Astrocyte (in vitro differentiated cells and primary cell): Measurements from ENCODE around the gene SNX24. TPM values are rescaled to one million over a fixed set of nuclear protein-coding genes. Genes with fewer than 3 reads are reported as not detected.

Source experiments
- DNase-seq: peaks from one replicate; pipeline ENCODE4 v3.0.0-alpha.2; 2010; ENCODE audit warnings: low read depth
- FAIRE-seq: peaks from 2 replicates; lab custom pipeline; 2011; peaks lifted over from hg19 to GRCh38; lab: Jason Lieb, UNC
- H2AFZ ChIP-seq: 2 replicates; pipeline ENCODE4 v1.6.0; 2012; ENCODE audit warnings: low read depth, low read length, inconsistent platforms
- H3K27ac ChIP-seq: 2 replicates; pipeline ENCODE4 v1.5.1; 2011; ENCODE audit warnings: low read depth, low read length, inconsistent platforms
- H3K27me3 ChIP-seq: 2 replicates; pipeline ENCODE4 v1.6.0; 2011; ENCODE audit warnings: low read length, inconsistent platforms; ENCODE audit not compliant: insufficient read depth
- H3K36me3 ChIP-seq: 2 replicates; pipeline ENCODE4 v1.5.1; 2011; ENCODE audit warnings: low read length, inconsistent platforms; ENCODE audit not compliant: insufficient read depth
- H3K4me1 ChIP-seq: 2 replicates; pipeline ENCODE4 v1.5.1; 2011; ENCODE audit warnings: low read length, inconsistent platforms; ENCODE audit not compliant: insufficient read depth
- H3K4me2 ChIP-seq: 2 replicates; pipeline ENCODE4 v1.6.0; 2012; ENCODE audit warnings: low read length, inconsistent platforms
- H3K4me3 ChIP-seq: 2 replicates; pipeline ENCODE4 v1.5.1; 2011; ENCODE audit warnings: low read depth, mild to moderate bottlenecking, low read length, inconsistent platforms; ENCODE audit not compliant: insufficient read depth
- H3K79me2 ChIP-seq: 2 replicates; pipeline ENCODE4 v1.6.0; 2012; ENCODE audit warnings: mild to moderate bottlenecking, low read length, inconsistent platforms; ENCODE audit not compliant: insufficient read depth
- H3K9ac ChIP-seq: 2 replicates; pipeline ENCODE4 v1.6.0; 2012; ENCODE audit warnings: mild to moderate bottlenecking, low read length, inconsistent platforms
- H3K9me3 ChIP-seq: 2 replicates; pipeline ENCODE4 v1.5.1; 2012; ENCODE audit warnings: low read depth, mild to moderate bottlenecking, low read length, inconsistent platforms; ENCODE audit not compliant: insufficient read depth
- H4K20me1 ChIP-seq: 2 replicates; pipeline ENCODE4 v1.6.0; 2012; ENCODE audit warnings: low read length, inconsistent platforms; ENCODE audit not compliant: insufficient read depth
- H3K27ac Mint-ChIP-seq: one replicate; pipeline ENCODE4 v1.8.0; 2021; ENCODE audit warnings: mild to moderate bottlenecking, mixed read lengths; ENCODE audit not compliant: unreplicated experiment
- H3K27me3 Mint-ChIP-seq: one replicate; pipeline ENCODE4 v1.8.0; 2021; ENCODE audit warnings: low read depth, mixed read lengths; ENCODE audit not compliant: unreplicated experiment
- H3K36me3 Mint-ChIP-seq: one replicate; pipeline ENCODE4 v1.8.0; 2021; ENCODE audit warnings: low read depth, mixed read lengths; ENCODE audit not compliant: unreplicated experiment
- H3K4me1 Mint-ChIP-seq: one replicate; pipeline ENCODE4 v1.8.0; 2021; ENCODE audit warnings: low read depth, mixed read lengths; ENCODE audit not compliant: unreplicated experiment
- H3K4me3 Mint-ChIP-seq: one replicate; pipeline ENCODE4 v1.8.0; 2021; ENCODE audit warnings: mild to moderate bottlenecking, moderate library complexity, mixed read lengths; ENCODE audit not compliant: unreplicated experiment
- H3K9me3 Mint-ChIP-seq: one replicate; pipeline ENCODE4 v1.8.0; 2021; ENCODE audit warnings: mild to moderate bottlenecking, mixed read lengths; ENCODE audit not compliant: unreplicated experiment
- EZH2 ChIP-seq: IDR thresholded peaks from 2 replicates; pipeline ENCODE4 v1.6.1; 2012; ENCODE audit warnings: mild to moderate bottlenecking, low read length, inconsistent platforms; ENCODE audit not compliant: insufficient read depth
- total RNA-seq: library from RNA; stranded (reverse); gene quantifications from 2 replicates; pipeline ENCODE4 v1.2.1, GENCODE V29; 2021
- TF ChIP-seq, protein P1 (sequence below): IDR thresholded peaks from 2 replicates; pipeline ENCODE4 v1.5.1; 2011; ENCODE audit warnings: low read depth, mild to moderate bottlenecking, inconsistent platforms, low read length, moderate library complexity; ENCODE audit not compliant: insufficient read depth

SNX24 gene
- total RNA-seq, 1 donor from 2014 or later: 44.6 TPM

DNA sequence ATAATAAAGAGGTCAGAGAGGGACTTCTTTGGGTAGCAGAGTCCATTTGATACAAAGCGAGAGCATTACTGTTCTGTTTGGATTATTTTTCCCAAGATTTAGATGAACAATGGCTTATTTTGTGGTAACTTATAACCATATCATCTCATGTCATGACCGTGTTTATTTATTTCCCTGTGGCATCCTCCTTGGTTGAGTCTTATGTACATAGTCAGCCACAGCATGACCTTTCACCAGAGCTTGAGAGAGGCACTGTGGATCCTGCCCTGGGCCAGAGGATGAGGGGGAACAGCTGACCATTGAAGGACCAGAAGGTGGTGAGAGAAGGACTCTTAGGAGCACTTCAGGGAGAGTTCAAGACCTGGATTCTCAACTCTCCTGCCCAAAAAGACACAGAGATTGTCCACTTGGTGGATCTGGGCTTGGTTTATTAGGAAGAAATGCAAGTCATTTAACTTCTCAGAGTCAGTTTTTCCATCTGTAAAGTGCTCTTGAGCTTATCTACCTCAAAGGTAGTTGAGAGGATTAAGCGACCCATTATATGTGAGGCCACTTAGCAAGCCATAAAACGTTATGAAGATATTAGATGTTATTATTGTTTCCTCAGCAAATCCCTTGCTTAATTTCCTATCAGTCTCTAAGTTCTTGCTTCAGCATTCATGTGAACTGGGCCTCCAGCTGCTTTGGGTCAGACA lies 139.7 kb downstream of the SNX24 start:
- H3K9me3 Mint-ChIP-seq: no peaks in the 10 kb centered on the region
- Histone ChIP-seq H3K27ac (no peak overlapping the region), H3K27me3 (no peaks in the 10 kb centered on the region), H2AFZ (no peak overlapping the region), H4K20me1 (peaks cover 6% of the 10 kb centered on the region), H3K79me2 (no peaks in the 10 kb centered on the region), H3K4me2 (no peak overlapping the region), H3K4me3 (no peak overlapping the region), H3K9me3 (no peaks in the 10 kb centered on the region), H3K9ac (no peak overlapping the region), H3K4me1 (no peaks in the 10 kb centered on the region), H3K36me3 (no peaks in the 10 kb centered on the region)
- TF ChIP-seq, protein P1, sequence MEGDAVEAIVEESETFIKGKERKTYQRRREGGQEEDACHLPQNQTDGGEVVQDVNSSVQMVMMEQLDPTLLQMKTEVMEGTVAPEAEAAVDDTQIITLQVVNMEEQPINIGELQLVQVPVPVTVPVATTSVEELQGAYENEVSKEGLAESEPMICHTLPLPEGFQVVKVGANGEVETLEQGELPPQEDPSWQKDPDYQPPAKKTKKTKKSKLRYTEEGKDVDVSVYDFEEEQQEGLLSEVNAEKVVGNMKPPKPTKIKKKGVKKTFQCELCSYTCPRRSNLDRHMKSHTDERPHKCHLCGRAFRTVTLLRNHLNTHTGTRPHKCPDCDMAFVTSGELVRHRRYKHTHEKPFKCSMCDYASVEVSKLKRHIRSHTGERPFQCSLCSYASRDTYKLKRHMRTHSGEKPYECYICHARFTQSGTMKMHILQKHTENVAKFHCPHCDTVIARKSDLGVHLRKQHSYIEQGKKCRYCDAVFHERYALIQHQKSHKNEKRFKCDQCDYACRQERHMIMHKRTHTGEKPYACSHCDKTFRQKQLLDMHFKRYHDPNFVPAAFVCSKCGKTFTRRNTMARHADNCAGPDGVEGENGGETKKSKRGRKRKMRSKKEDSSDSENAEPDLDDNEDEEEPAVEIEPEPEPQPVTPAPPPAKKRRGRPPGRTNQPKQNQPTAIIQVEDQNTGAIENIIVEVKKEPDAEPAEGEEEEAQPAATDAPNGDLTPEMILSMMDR: no peak
- no peak for FAIRE-seq
- no peak for DNase-seq
- no peaks in the 10 kb centered on the region for H3K27me3 Mint-ChIP-seq
- no peaks in the 10 kb centered on the region for H3K4me1 Mint-ChIP-seq
- H3K36me3 Mint-ChIP-seq: no peaks in the 10 kb centered on the region
- no peak overlapping the region for H3K27ac Mint-ChIP-seq
- no peak overlapping the region for H3K4me3 Mint-ChIP-seq

DNA sequence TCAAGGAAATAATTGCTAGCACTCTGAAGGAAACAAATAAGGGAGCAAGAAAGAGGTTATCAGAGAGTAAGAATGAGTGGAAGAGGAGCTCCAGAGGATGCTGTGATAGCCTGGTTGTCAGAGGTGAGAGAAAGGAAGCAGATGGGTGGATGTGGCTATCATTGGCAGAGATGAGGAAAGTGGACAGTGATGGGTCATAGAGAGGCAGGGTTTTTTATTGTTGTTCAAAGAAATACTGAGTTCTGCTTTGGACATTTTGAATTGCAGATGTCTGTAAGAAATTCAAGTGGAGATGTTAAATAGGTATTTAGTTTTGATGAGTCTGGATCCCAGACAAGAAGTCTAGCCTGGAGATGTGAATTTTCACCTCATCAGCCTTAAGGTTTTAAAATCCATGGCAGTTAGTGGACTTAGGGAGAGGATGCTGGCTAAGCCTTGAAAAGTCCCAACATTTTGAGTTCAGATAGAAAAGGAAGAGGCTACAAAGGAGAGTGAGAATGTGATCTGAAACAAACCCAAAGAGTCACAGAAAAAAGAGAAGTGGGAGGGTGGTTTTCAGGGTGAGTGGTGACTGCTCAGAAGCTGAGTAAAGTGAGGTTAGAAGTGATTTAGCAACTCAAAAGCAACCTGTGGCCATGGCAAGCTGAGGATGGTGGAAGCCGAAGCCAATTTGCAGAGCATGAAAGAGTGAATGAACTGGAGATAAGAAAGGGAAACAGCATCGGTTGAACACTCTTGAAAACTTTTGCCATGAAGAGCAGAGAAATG lies 140.7 kb downstream of the SNX24 start:
- no peaks in the 10 kb centered on the region for H3K9me3 Mint-ChIP-seq
- H3K27ac Mint-ChIP-seq: no peak overlapping the region
- no peak for DNase-seq

More for the DNA sequence above, 140.7 kb downstream of the SNX24 start:
- Mint-ChIP-seq H3K4me3 (no peak overlapping the region), H3K4me1 (no peaks in the 10 kb centered on the region), H3K36me3 (no peaks in the 10 kb centered on the region), H3K27me3 (no peaks in the 10 kb centered on the region)
- H3K27me3 ChIP-seq: no peaks in the 10 kb centered on the region
- H2AFZ ChIP-seq: no peak overlapping the region
- H3K27ac ChIP-seq: no peak overlapping the region
- no peak overlapping the region for H3K9ac ChIP-seq
- no peaks in the 10 kb centered on the region for H3K9me3 ChIP-seq
- no peaks in the 10 kb centered on the region for H3K79me2 ChIP-seq
- no peak for TF ChIP-seq EZH2
- TF ChIP-seq, protein P1: no peak
- H3K4me2 ChIP-seq: no peak overlapping the region
- H3K4me1 ChIP-seq: no peaks in the 10 kb centered on the region
- peaks cover 2% of the 10 kb centered on the region for H4K20me1 ChIP-seq
- no peak overlapping the region for H3K4me3 ChIP-seq
- H3K36me3 ChIP-seq: no peaks in the 10 kb centered on the region
- no peak for FAIRE-seq
